Gastroesophageal sphincter (tissue), 3 donors: ENCODE measurements around the gene APPL2.

Experiments used
- EP300 ChIP-seq: sonication (generic); formaldehyde crosslinking; IDR thresholded peaks from one replicate; pipeline ENCODE4 v1.6.1; 2017; ENCODE audit warnings: antibody characterized with exemption, mild to moderate bottlenecking
- POLR2A ChIP-seq, 2 donors: fragments of 450-650 bp; IDR thresholded peaks; one replicate each; pipeline ENCODE4 v1.6.1; 2017; ENCODE audit warnings: antibody characterized with exemption in 2 of 2, mild to moderate bottlenecking in 2 of 2, moderate library complexity in 1 of 2
- TF ChIP-seq, protein P1 (sequence below), 4 experiments: fragments of 200-600 bp in 2 of 4; fragments of 450-650 bp in 2 of 4; sonication (generic) in 1 of 4; IDR thresholded peaks; one replicate each; pipeline ENCODE4 v1.5.1; 2017 to 2019; ENCODE audit warnings: antibody characterized with exemption in 4 of 4, mild to moderate bottlenecking in 2 of 4, moderate library complexity in 2 of 4

DNA sequence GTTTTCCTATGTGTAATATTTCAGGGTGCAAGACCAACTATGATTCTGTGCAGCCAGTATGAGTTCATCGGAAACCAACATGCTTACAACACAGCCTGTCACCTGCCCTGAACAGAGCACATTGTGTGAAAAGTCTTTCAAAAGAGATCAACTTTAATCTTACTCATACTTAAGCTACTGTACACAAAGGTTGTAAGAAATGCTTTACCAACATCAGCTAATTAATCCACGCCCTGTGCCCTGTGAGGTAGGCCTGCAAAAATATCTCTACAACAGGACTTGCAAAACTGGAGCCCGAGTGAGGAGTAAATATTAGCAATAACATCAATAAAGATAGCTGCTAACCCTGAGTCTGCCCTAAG is 15.1 kb downstream of the APPL2 start:
- TF ChIP-seq, protein P1, sequence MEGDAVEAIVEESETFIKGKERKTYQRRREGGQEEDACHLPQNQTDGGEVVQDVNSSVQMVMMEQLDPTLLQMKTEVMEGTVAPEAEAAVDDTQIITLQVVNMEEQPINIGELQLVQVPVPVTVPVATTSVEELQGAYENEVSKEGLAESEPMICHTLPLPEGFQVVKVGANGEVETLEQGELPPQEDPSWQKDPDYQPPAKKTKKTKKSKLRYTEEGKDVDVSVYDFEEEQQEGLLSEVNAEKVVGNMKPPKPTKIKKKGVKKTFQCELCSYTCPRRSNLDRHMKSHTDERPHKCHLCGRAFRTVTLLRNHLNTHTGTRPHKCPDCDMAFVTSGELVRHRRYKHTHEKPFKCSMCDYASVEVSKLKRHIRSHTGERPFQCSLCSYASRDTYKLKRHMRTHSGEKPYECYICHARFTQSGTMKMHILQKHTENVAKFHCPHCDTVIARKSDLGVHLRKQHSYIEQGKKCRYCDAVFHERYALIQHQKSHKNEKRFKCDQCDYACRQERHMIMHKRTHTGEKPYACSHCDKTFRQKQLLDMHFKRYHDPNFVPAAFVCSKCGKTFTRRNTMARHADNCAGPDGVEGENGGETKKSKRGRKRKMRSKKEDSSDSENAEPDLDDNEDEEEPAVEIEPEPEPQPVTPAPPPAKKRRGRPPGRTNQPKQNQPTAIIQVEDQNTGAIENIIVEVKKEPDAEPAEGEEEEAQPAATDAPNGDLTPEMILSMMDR (IDR thresholded peaks at IDR 0.05): no peak
- TF ChIP-seq EP300 (no peak), POLR2A (IDR thresholded peaks at IDR 0.05) (no peak)
